ENCODE results near the gene B4GALNT1. TPM values are rescaled to one million over a fixed set of nuclear protein-coding genes. Genes with fewer than 3 reads are reported as not detected.
A peak's percentile ranks its signal among the peaks of the same experiment; 100 is the strongest.

Gene B4GALNT1
- total and polyA plus RNA-seq, 9 of the 15 experiments (the other 6 are each of a cell fraction or from before 2014, with no cell fraction given) = 1.0 to 32.2 (median 9.8) TPM

DNA sequence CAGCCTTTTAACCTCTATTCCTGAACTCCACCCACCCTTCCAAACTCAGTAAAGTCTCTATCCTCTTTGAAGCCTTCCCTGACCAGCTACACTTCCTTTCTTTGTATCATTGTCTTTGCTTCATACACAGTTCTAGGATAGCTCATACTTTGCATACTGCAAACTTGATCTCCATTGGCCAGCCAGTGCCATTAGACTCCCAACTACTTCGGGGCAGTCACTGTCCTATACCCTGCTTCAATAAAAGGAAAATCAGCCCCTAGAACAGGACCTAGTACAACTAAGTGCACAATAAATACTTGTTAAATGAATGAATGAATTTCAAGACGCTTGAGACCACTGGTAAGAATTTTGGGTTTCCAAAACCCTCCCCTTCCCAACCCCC, 42.5 kb downstream of the B4GALNT1 start:
- Histone ChIP-seq H3K4me1 (replicated peaks in 1 of 2; ENCODE audit: control insufficient read depth in 2 of 2, insufficient read depth in 2 of 2, low read length in 2 of 2) (peaks cover 22 to 23% of the 10 kb centered on the region in 2 experiments), H3K9me1 (ENCODE audit: control insufficient read depth, insufficient read depth, low read length) (no peaks in the 10 kb centered on the region), H2AFZ (ENCODE audit: low read depth, low read length) (peak overlapping the region; percentile 97), H3K36me3 (ENCODE audit: control insufficient read depth, insufficient read depth, low read length) (peaks cover 21% of the 10 kb centered on the region; the same call in 2 of the 3 replicates), H3K79me2 (ENCODE audit: control insufficient read depth, insufficient read depth, low read length) (peaks cover 27% of the 10 kb centered on the region), H4K20me1 (replicated peaks; ENCODE audit: control insufficient read depth, insufficient read depth, low read length) (no peaks in the 10 kb centered on the region), H3K27me3 (ENCODE audit: control insufficient read depth in 2 of 2, insufficient read depth in 2 of 2, low read length in 2 of 2) (no peaks in the 10 kb centered on the region), H3K4me3 (peak overlapping the region; percentile 72), H3K9me3 (replicated peaks; ENCODE audit: control insufficient read depth, insufficient read depth, low read depth, low read length) (no peaks in the 10 kb centered on the region), H3K4me2 (ENCODE audit: insufficient read depth, low read length) (peak overlapping the region; percentile 77), H3K27ac (ENCODE audit: extremely low read depth, low read depth, low read length) (peak overlapping the region; percentile 84), H3K9ac (ENCODE audit: insufficient read depth in 1 of 2, low read depth in 2 of 2, low read length in 2 of 2) (peak overlapping the region; percentile 81 to 98)
- intact Hi-C loops (cut with micrococcal nuclease) = no loop called here
- DNase-seq (ENCODE audit: extremely low read depth in 1 of 4, low spot score in 3 of 4) (peak in 1 of 4 experiments; percentile 20), FAIRE-seq (no peak), ATAC-seq (peak; percentile 11)
- WGBS (ENCODE audit: insufficient coverage, low coverage, missing lambda C conversion rate) = 10% methylated on average over 2 of the region's 2 CpGs
- POLR2A ChIA-PET = interaction anchor here (0.6 to 4.2 kb wide), 6 partner anchors 10 to 149 kb away, joined by 3 to 20 read pairs (median 4); no protein-coding TSS in a partner anchor
- in situ Hi-C loops (cut with MboI) = no loop called here
- CTCF ChIA-PET (ENCODE audit: low intra/inter-chr PET ratio) = no interaction called here
- peak; percentile 90 for TF ChIP-seq PRDM10 (IDR thresholded peaks at IDR 0.05; ENCODE audit: partially characterized antibody)
- TF ChIP-seq CEBPG (CRISPR knock-in tag; IDR thresholded peaks at IDR 0.05) = 0 out of 2 replicates have a peak, but pooled peaks have one; percentile 11
- no peak for TF ChIP-seq CEBPG (tag; conservative IDR thresholded peaks at IDR 0.05 in 1 of 2, IDR thresholded peaks at IDR 0.05 in 1 of 2)
- TF ChIP-seq XRCC5 (IDR thresholded peaks at IDR 0.05; ENCODE audit: low read depth, low read length) = no peak
- TSS peak; percentile 78 for BruUV-seq (replicated peaks)
